GM18505 (cell line): ENCODE results near the gene MACROD2.

ENCODE experiments used
- ATAC-seq: cut with Tn5 transposase; IDR thresholded peaks from one replicate; pipeline ENCODE4 v1.9.1; 2021; ENCODE audit not compliant: unreplicated experiment
- POLR2A ChIP-seq: IDR thresholded peaks from 4 replicates; pipeline ENCODE4 v1.6.1; 2011; ENCODE audit warnings: borderline replicate concordance; ENCODE audit not compliant: insufficient read depth, insufficient read length; ENCODE audit errors: extremely low read depth

The MACROD2 gene

GRCh38 chr20:14093652-14094051 lies 98.3 kb downstream of the MACROD2 start:
- ATAC-seq, result no peak
- no peak for TF ChIP-seq POLR2A

- TF ChIP-seq POLR2A, result no peak
- no peak for ATAC-seq
Measured at GRCh38 chr20:14098261-14098660, 102.9 kb downstream of the MACROD2 start.

- ATAC-seq, result no peak
- TF ChIP-seq POLR2A, result no peak
Measured at GRCh38 chr20:14113416-14113815, 118.1 kb downstream of the MACROD2 start.

GRCh38 chr20:14114065-14114704 lies 118.9 kb downstream of the MACROD2 start:
- no peak for TF ChIP-seq POLR2A
- no peak for ATAC-seq

GRCh38 chr20:14116037-14116436 lies 120.7 kb downstream of the MACROD2 start:
- no peak for TF ChIP-seq POLR2A
- no peak for ATAC-seq

GRCh38 chr20:14117768-14118167 lies 122.5 kb downstream of the MACROD2 start:
- no peak for ATAC-seq
- no peak for TF ChIP-seq POLR2A

GRCh38 chr20:14126856-14127255 lies 131.5 kb downstream of the MACROD2 start:
- no peak for ATAC-seq
- TF ChIP-seq POLR2A, result no peak

GRCh38 chr20:14127514-14128223 lies 132.4 kb downstream of the MACROD2 start:
- no peak for ATAC-seq
- no peak for TF ChIP-seq POLR2A

- ATAC-seq, result no peak
- TF ChIP-seq POLR2A, result no peak
Measured at GRCh38 chr20:14134004-14134403, 138.7 kb downstream of the MACROD2 start.

GRCh38 chr20:14142171-14142570 lies 146.9 kb downstream of the MACROD2 start:
- no peak for ATAC-seq

GRCh38 chr20:14142964-14143627 lies 147.8 kb downstream of the MACROD2 start:
- TF ChIP-seq POLR2A, result no peak
- no peak for ATAC-seq

More at GRCh38 chr20:14142171-14142570, 146.9 kb downstream of the MACROD2 start:
- no peak for TF ChIP-seq POLR2A

- no peak for TF ChIP-seq POLR2A
- no peak for ATAC-seq
Measured at GRCh38 chr20:14148042-14148441, 152.7 kb downstream of the MACROD2 start.

- ATAC-seq, result no peak
Measured at GRCh38 chr20:14155361-14155760, 160.0 kb downstream of the MACROD2 start.

GRCh38 chr20:14178528-14178927 lies 183.2 kb downstream of the MACROD2 start:
- no peak for ATAC-seq
- TF ChIP-seq POLR2A, result no peak

More at GRCh38 chr20:14155361-14155760, 160.0 kb downstream of the MACROD2 start:
- TF ChIP-seq POLR2A, result no peak
